A673 (cell line): Measurements from ENCODE around the gene ALOXE3.

Experiments used
- EZH2 ChIP-seq: fragments of 200-600 bp; sonication (generic); IDR thresholded peaks from 2 replicates; pipeline ENCODE4 v1.6.1; 2017; ENCODE audit warnings: borderline replicate concordance, low read depth, mild to moderate bottlenecking, mixed read lengths, antibody characterized with exemption, low read length; ENCODE audit not compliant: poor library complexity, severe bottlenecking
- TF ChIP-seq, protein P1 (sequence below): fragments of 300-800, 200-600 bp; sonication (generic); conservative IDR thresholded peaks from 2 replicates; pipeline ENCODE4 v1.5.1; 2017; ENCODE audit warnings: low read depth, mild to moderate bottlenecking, antibody characterized with exemption, low read length, moderate library complexity, mixed read lengths

DNA sequence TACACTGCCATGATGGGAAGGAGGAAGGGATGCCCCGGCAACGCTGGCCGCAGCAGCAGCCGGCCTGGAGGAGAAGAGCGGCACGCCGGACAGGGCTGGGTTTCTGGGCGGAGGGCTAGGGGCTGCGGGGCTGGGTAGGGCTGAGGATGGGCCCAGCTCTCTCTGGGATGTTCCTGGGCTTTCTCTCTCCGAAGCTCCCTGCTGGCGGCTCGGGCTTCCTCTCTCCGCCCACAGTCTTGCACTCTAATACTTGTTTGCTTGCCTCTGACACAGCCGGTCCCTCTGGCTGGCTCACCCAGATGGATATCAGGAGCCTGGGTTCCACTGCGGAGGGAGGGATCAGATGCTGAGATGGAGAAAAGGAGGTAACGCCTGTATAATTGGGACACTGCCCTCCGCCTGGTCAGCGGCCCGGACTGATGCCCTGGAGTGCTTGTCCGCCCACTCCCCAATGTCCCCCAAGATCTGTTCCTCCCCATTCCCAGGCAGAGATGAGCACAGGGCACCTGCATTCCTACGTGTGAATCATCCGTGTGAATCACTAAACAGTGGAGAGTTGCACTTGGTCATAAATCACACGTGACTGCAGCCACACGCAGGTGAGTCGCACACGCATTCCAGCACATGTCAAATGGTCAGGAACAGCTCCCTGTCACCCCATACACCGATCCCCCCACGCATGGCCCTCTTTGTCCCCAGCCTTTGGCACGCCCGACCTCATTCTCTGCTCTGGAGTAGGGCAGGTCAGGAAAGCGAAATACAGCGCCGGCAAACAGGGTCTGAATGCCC lies at the start of gene ALOXE3:
- TF ChIP-seq, protein P1, sequence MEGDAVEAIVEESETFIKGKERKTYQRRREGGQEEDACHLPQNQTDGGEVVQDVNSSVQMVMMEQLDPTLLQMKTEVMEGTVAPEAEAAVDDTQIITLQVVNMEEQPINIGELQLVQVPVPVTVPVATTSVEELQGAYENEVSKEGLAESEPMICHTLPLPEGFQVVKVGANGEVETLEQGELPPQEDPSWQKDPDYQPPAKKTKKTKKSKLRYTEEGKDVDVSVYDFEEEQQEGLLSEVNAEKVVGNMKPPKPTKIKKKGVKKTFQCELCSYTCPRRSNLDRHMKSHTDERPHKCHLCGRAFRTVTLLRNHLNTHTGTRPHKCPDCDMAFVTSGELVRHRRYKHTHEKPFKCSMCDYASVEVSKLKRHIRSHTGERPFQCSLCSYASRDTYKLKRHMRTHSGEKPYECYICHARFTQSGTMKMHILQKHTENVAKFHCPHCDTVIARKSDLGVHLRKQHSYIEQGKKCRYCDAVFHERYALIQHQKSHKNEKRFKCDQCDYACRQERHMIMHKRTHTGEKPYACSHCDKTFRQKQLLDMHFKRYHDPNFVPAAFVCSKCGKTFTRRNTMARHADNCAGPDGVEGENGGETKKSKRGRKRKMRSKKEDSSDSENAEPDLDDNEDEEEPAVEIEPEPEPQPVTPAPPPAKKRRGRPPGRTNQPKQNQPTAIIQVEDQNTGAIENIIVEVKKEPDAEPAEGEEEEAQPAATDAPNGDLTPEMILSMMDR: no peak
- no peak for TF ChIP-seq EZH2
